ENCODE data around the gene NPFFR2.

- TF ChIP-seq CTCF (IDR thresholded peaks at IDR 0.05) (no peak), POLR2A (IDR thresholded peaks at IDR 0.05) (no peak)
These were observed 162.7 kb downstream of the NPFFR2 start for GRCh38 chr4:72194453-72194852.
